Heart left ventricle (tissue), 16 donors: ENCODE measurements around the gene SLC35B4. TPM values are rescaled to one million over a fixed set of nuclear protein-coding genes. Genes with fewer than 3 reads are reported as not detected.

ENCODE experiments used
- ATAC-seq, 4 donors: fragments of 200-7000 bp; cut with Tn5 transposase; one replicate each; pipeline ENCODE4 v1.9.1; 2020 to 2022; ENCODE audit warnings: moderate library complexity in 4 of 4, mild to moderate bottlenecking in 3 of 4, moderate number of reproducible peaks in 1 of 4
- DNase-seq, 5 donors: peaks; one replicate each; pipeline ENCODE4 v3.0.0-alpha.2; 2020
- H3K27ac ChIP-seq, 12 donors: fragments of 200-600 bp; sonication (generic) in 4 of 12; one replicate each; pipeline versions ENCODE4 v1.5.0 to v1.8.0; 2016 to 2022; ENCODE audit warnings: mild to moderate bottlenecking in 2 of 12
- H3K27me3 ChIP-seq, 9 donors: fragments of 200-600 bp; sonication (generic) in 2 of 9; one replicate each; pipeline versions ENCODE4 v1.5.1 to v1.8.0; 2016 to 2022; ENCODE audit warnings: mild to moderate bottlenecking in 3 of 9
- H3K36me3 ChIP-seq, 9 donors: fragments of 200-600 bp; sonication (generic) in 2 of 9; one replicate each; pipeline versions ENCODE4 v1.5.0 to v1.8.0; 2018 to 2022; ENCODE audit warnings: mild to moderate bottlenecking in 2 of 9
- H3K4me1 ChIP-seq, 12 donors: fragments of 200-600 bp; sonication (generic) in 4 of 12; one replicate each; pipeline versions ENCODE4 v1.5.0 to v1.8.0; 2016 to 2022; ENCODE audit warnings: mild to moderate bottlenecking in 3 of 12
- H3K4me3 ChIP-seq, 12 donors: fragments of 200-600 bp; sonication (generic) in 4 of 12; one replicate each; pipeline versions ENCODE4 v1.5.0 to v1.8.0; 2017 to 2022; ENCODE audit warnings: mild to moderate bottlenecking in 9 of 12, moderate library complexity in 4 of 12
- H3K9me3 ChIP-seq, 12 donors: fragments of 200-600 bp; sonication (generic) in 4 of 12; one replicate each; pipeline versions ENCODE4 v1.5.0 to v1.8.0; 2016 to 2022; ENCODE audit warnings: mild to moderate bottlenecking in 1 of 12
- CTCF ChIP-seq, 12 donors: fragments of 200-600 bp; sonication (generic) in 4 of 12; IDR thresholded peaks; one replicate each; pipeline versions ENCODE4 v1.5.0 to v1.8.0; 2018 to 2022; ENCODE audit warnings: antibody characterized with exemption in 12 of 12, mild to moderate bottlenecking in 5 of 12
- POLR2A ChIP-seq, 2 donors: fragments of 450-650 bp; IDR thresholded peaks; one replicate each; pipeline ENCODE4 v1.6.1; 2017; ENCODE audit warnings: antibody characterized with exemption in 2 of 2, mild to moderate bottlenecking in 2 of 2, moderate library complexity in 2 of 2
- WGBS, 4 donors: extraction: QIAGEN DNeasy Blood & Tissue Kit in 2 of 4; methylation state at CpG; one replicate each; pipeline versions ENCODE4 v1.1.5 to v1.1.7; 2013 to 2018; 5-methylcytosine and 5-hydroxymethylcytosine counted together
- intact Hi-C, 10 donors: fragments of 100-400 bp; cut with DNase I; formaldehyde crosslinking; loops; one replicate each; pipeline versions ENCODE4 v1.11.1 to v1.14.2; 2022
- polyA plus RNA-seq, 2 donors: library from polyadenylated mRNA; stranded (reverse); fragments of 200-250 nt; gene quantifications; one replicate each; pipeline ENCODE4 v1.2.3, GENCODE V29; 2013
- total RNA-seq, 9 donors: library from RNA; depleted of rRNA in 2 of 9; stranded (reverse); fragments of >200 nt in 2 of 9; fragmentation: NEBNext Ultra II Directional in 3 of 9; extraction: Animal tissue kit (Norgen Biotek cat#: 25700) in 3 of 9; gene quantifications; one replicate each; pipeline versions ENCODE4 v1.1.0 to v1.2.4, GENCODE V29; 2016 to 2023
- donor health status: ischemic (EF 13 %, LVEDD 7.1; RV severe dilation, severe dysfunction).
- donor health status: healthy with polysubstance abuse.
- donor health status: DM: no; HTN: yes; CAD: no.
- donor health status: DM: no; HTN: no; CAD: no.
- donor health status: ischemic (EF 25% LVEDD 6.9; RV normal size, moderate dysfunction).
- donor health status: ischemic (EF 25% LVEDD 5.7; RV mildly dilated, moderate dysfunction).
- donor health status: healthy.
- donor health status: DM: yes; HTN: yes; CAD: no.
- donor health status: ischemic (EF 35%, LVEDD 5.7; RV mildly dilated, moderate dysfunction).
- donor health status: nonischemic (EF 11% LVEDD 7.7; RV severe dilation, severe dysfunction).
- donor health status: DM: yes; HTN: yes; CAD: no.
- donor health status: PGD.
- donor health status: ischemic (EF 29% LVEDD 5.4; RV normal size, mild dysfunction).
- donor health status: nonischemic (EF 23%, LVEDD 6.1; RV moderate dilation, normal function).

The SLC35B4 gene
- total and polyA plus RNA-seq, 11 donors: 2.6 to 8.6 (median 5.4) TPM

GRCh38 chr7:134351424-134351823, 34.7 kb upstream of the SLC35B4 start:
- no peaks in the 10 kb centered on the region for H3K9me3 ChIP-seq
- no peak overlapping the region for H3K27ac ChIP-seq
- no peaks in the 10 kb centered on the region for H3K4me1 ChIP-seq
- H3K36me3 ChIP-seq: no peaks in the 10 kb centered on the region
- TF ChIP-seq CTCF (IDR thresholded peaks at IDR 0.05) (no peak), POLR2A (IDR thresholded peaks at IDR 0.05) (no peak)
- H3K4me3 ChIP-seq: no peak overlapping the region
- DNase-seq (no peak), ATAC-seq (no peak)
- H3K27me3 ChIP-seq: peaks cover 0 to 6% (median 0%) of the 10 kb centered on the region in 9 donors
- whole genome bisulfite sequencing, 4 donors: 50 to 66% (median 54%) methylated on average over 7 of the region's 7 CpGs
- intact Hi-C loops: no loop called here

- 41 to 71% (median 54%) methylated on average over 1 of the region's 1 CpG for WGBS, 4 donors
- TF ChIP-seq CTCF (IDR thresholded peaks at IDR 0.05): no peak
- TF ChIP-seq POLR2A (IDR thresholded peaks at IDR 0.05): no peak
- Histone ChIP-seq H3K27ac (no peak overlapping the region), H3K4me3 (no peak overlapping the region), H3K9me3 (no peaks in the 10 kb centered on the region), H3K27me3 (peaks cover 0 to 13% (median 0%) of the 10 kb centered on the region in 9 donors), H3K36me3 (no peaks in the 10 kb centered on the region), H3K4me1 (no peaks in the 10 kb centered on the region)
- intact Hi-C loops: no loop called here
- DNase-seq (no peak), ATAC-seq (no peak)
These were observed 34.0 kb upstream of the SLC35B4 start for GRCh38 chr7:134350709-134351108.

GRCh38 chr7:134347567-134347966, 30.8 kb upstream of the SLC35B4 start:
- Histone ChIP-seq H3K27me3 (peaks cover 0 to 21% (median 0%) of the 10 kb centered on the region in 9 donors), H3K27ac (no peak overlapping the region), H3K4me3 (no peak overlapping the region), H3K4me1 (no peaks in the 10 kb centered on the region), H3K36me3 (no peaks in the 10 kb centered on the region), H3K9me3 (no peaks in the 10 kb centered on the region)
- WGBS, 4 donors: 75 to 83% (median 78%) methylated on average over 5 of the region's 5 CpGs
- intact Hi-C loops: no loop called here
- no peak for DNase-seq
- TF ChIP-seq POLR2A (IDR thresholded peaks at IDR 0.05) (no peak), CTCF (IDR thresholded peaks at IDR 0.05) (no peak)
- no peak for ATAC-seq

DNA sequence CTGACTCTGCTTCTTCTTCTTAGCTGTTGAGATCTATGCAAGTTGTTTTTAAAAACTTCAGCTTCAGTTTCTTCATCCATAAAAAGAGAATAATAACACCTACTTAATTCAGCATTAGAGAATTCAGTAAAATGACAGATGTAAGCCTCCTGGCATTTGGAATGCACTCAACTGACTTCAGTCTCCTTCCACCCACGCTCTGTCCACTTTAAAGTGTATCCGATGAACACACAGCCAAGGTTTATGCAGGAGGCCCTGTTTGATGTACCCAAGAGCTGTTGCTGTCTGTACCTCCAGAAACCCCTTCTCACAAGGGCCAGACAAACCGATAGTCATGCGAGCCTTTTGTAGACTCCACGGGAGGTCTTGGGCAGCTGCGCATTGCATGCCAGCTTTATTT, 27.1 kb upstream of the SLC35B4 start:
- TF ChIP-seq POLR2A (IDR thresholded peaks at IDR 0.05): no peak
- TF ChIP-seq CTCF (IDR thresholded peaks at IDR 0.05): no peak
- no peak overlapping the region for H3K4me3 ChIP-seq
- ATAC-seq: no peak
- no peaks in the 10 kb centered on the region for H3K9me3 ChIP-seq
- intact Hi-C loops: no loop called here
- peaks cover 0 to 21% (median 0%) of the 10 kb centered on the region in 9 donors for H3K27me3 ChIP-seq
- no peaks in the 10 kb centered on the region for H3K4me1 ChIP-seq
- 71 to 84% (median 77%) methylated on average over 6 of the region's 6 CpGs for WGBS, 4 donors
- no peaks in the 10 kb centered on the region for H3K36me3 ChIP-seq
- no peak overlapping the region for H3K27ac ChIP-seq
- DNase-seq: no peak
